Superior temporal gyrus (tissue), 1 donor: Measurements from ENCODE around the gene HLF.

Experiments used
- DNase-seq: peaks from one replicate; pipeline ENCODE4 v3.0.0-alpha.2; 2016; ENCODE audit errors: extremely low spot score

HLF gene

GRCh38 chr17:55354010-55354409 is 89.2 kb downstream of the HLF start:
- no peak for DNase-seq

GRCh38 chr17:55354941-55355340 is 90.2 kb downstream of the HLF start:
- no peak for DNase-seq

- peak; percentile 92 for DNase-seq
Observed at GRCh38 chr17:55356434-55357328, 91.9 kb downstream of the HLF start.

- DNase-seq, result no peak
Observed at GRCh38 chr17:55360971-55361370, 96.2 kb downstream of the HLF start.

GRCh38 chr17:55363033-55363432 is 98.3 kb downstream of the HLF start:
- no peak for DNase-seq

GRCh38 chr17:55366020-55366481 is 101.3 kb downstream of the HLF start:
- peak; percentile 65 for DNase-seq

GRCh38 chr17:55368706-55369105 is 103.9 kb downstream of the HLF start:
- no peak for DNase-seq
